ENCODE measurements around the gene GPR183.

GPR183 gene

DNA sequence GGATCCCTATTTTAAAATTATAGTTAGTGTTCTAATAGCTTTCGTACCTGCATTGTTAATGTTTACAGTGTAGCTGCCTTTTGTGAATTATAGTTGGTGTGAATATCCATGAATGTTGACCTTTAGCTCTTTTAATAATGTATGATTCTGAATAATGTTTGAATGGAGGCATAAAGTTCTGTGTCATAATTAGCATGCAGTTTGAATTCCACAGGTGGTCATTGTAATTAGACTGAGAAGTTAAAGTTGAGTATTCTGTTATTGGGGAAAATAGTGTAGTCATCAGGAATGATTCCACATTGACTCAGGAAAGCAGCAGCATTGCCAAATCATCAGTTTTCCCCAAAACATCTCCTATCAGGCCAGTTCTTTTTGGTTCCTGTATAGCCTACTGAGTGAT lies 61.1 kb downstream of the GPR183 start:
- ATAC-seq (no peak), DNase-seq (no peak)

Data from stimulated activated naive CD8-positive, alpha-beta T cell treated with anti-CD3 and anti-CD28 coated beads, Interleukin-15, Interleukin-2, amounts not matched to agents 100 U/mL and 50 U/mL, for 24 hours (primary cell).